Natural killer cell treated with Interleukin-12 subunit alpha and Interleukin-12 subunit beta and Interleukin-15 and Interleukin-18, amount 100 ng/mL, for 72 hours (primary cell): Measurements from ENCODE around the gene TFCP2. TPM values are rescaled to one million over a fixed set of nuclear protein-coding genes. Genes with fewer than 3 reads are reported as not detected.
"Not testable (repeated sequence)": the region's sequence is repeated elsewhere in the genome, so short reads cannot be mapped to it uniquely, and the experiment has no call there.

Experiments used
- ATAC-seq, 2 donors: fragments of 150-1000 bp; cut with Tn5 transposase in 1 of 2; sonication (Bioruptor Pico), chemical (Tn5 transposase) in 1 of 2; 2 replicates each; pipeline ENCODE4 v1.10.0; 2021
- DNase-seq: peaks from one replicate; pipeline ENCODE4 v3.0.0; 2022; ENCODE audit warnings: low spot score
- H3K27ac Mint-ChIP-seq, 2 donors: 1 replicate in 1 of 2; 2 replicates in 1 of 2; pipeline ENCODE4 v1.8.0; 2022; ENCODE audit warnings: mixed read lengths in 2 of 2, mild to moderate bottlenecking in 1 of 2, moderate library complexity in 1 of 2
- H3K27me3 Mint-ChIP-seq, 2 donors: 1 replicate in 1 of 2; 2 replicates in 1 of 2; pipeline ENCODE4 v1.8.0; 2022; ENCODE audit warnings: mixed read lengths in 2 of 2
- H3K36me3 Mint-ChIP-seq: one replicate; pipeline ENCODE4 v1.8.0; 2022; ENCODE audit warnings: mixed read lengths
- H3K4me1 Mint-ChIP-seq, 2 donors: 1 replicate in 1 of 2; 2 replicates in 1 of 2; pipeline ENCODE4 v1.8.0; 2022; ENCODE audit warnings: low read depth in 2 of 2, mixed read lengths in 2 of 2, mild to moderate bottlenecking in 1 of 2
- H3K4me3 Mint-ChIP-seq: one replicate; pipeline ENCODE4 v1.8.0; 2022; ENCODE audit warnings: mixed read lengths
- H3K9me3 Mint-ChIP-seq: 2 replicates; pipeline ENCODE4 v1.8.0; 2022; ENCODE audit warnings: mixed read lengths
- total RNA-seq, 2 donors: library from RNA; stranded (reverse); gene quantifications; one replicate each; pipeline ENCODE4 v1.2.3, GENCODE V29; 2022

The TFCP2 gene
- total RNA-seq, 2 donors from 2014 or later: 33.0 to 46.0 TPM

GRCh38 chr12:51108136-51108535, 64.8 kb downstream of the TFCP2 start:
- no peak for DNase-seq
- no peak for ATAC-seq
- H3K4me3 Mint-ChIP-seq: no peak overlapping the region
- H3K27me3 Mint-ChIP-seq: no peaks in the 10 kb centered on the region
- no peaks in the 10 kb centered on the region for H3K9me3 Mint-ChIP-seq
- peaks cover 10% of the 10 kb centered on the region for H3K36me3 Mint-ChIP-seq
- H3K27ac Mint-ChIP-seq: no peak overlapping the region
- H3K4me1 Mint-ChIP-seq: no peaks in the 10 kb centered on the region

GRCh38 chr12:51103977-51104376, 69.0 kb downstream of the TFCP2 start:
- no peaks in the 10 kb centered on the region for H3K9me3 Mint-ChIP-seq
- H3K27me3 Mint-ChIP-seq: no peaks in the 10 kb centered on the region
- no peaks in the 10 kb centered on the region for H3K4me1 Mint-ChIP-seq
- ATAC-seq (no peak), DNase-seq (no peak)
- peaks cover 14% of the 10 kb centered on the region for H3K36me3 Mint-ChIP-seq
- no peak overlapping the region for H3K27ac Mint-ChIP-seq
- H3K4me3 Mint-ChIP-seq: no peak overlapping the region

DNA sequence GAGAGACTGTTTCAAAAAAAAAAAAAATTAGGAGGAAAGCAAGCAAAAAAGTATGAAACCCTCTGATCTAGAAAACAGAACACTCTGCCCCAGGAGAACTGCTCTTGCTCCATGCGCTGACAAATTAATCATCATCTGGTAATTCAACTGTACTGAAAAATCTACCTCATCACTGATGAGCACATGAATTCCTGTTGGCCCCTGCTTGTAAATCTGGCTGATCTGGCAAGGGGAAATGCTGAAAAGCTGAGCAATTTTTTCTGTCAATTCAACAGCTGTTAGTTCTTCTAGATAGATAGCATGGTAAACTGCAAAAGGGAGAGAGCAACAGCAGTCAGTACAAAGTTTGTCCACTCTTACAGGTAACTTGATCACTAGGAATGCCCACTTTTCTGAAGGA, 74.3 kb downstream of the TFCP2 start:
- no peak overlapping the region for H3K4me3 Mint-ChIP-seq
- DNase-seq (no peak), ATAC-seq (no peak)
- H3K27me3 Mint-ChIP-seq: no peaks in the 10 kb centered on the region
- H3K4me1 Mint-ChIP-seq: no peaks in the 10 kb centered on the region
- H3K9me3 Mint-ChIP-seq: no peaks in the 10 kb centered on the region
- H3K27ac Mint-ChIP-seq: no peak overlapping the region
- peaks cover 22% of the 10 kb centered on the region for H3K36me3 Mint-ChIP-seq

- DNase-seq: no peak
- no peak for ATAC-seq
- H3K9me3 Mint-ChIP-seq: no peaks in the 10 kb centered on the region
- H3K27me3 Mint-ChIP-seq: no peaks in the 10 kb centered on the region
- H3K4me1 Mint-ChIP-seq: peaks cover 0 to 9% of the 10 kb centered on the region in 2 donors
- no peak overlapping the region for H3K27ac Mint-ChIP-seq
- H3K36me3 Mint-ChIP-seq: peaks cover 10% of the 10 kb centered on the region
- H3K4me3 Mint-ChIP-seq: no peak overlapping the region
These were observed 82.2 kb downstream of the TFCP2 start for GRCh38 chr12:51090705-51091229.

DNA sequence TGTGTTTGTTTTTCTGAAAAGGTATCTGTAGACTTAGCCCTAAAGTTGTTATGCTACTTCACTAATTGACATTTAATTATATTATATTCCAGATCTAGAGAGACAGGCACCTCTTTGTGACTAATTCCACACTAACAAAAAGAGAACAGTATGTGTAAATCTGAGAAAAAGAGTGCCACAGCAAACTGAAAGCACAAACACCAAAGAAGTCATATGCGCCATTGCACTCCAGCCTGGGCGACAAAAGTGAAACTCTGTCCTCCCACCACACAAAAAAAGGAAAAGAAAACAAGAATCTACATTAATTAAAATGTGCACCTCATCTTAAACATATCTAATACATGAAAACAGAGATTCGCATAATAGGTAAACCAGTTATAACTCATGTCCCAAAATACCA, 85.1 kb downstream of the TFCP2 start:
- ATAC-seq: no peak
- Mint-ChIP-seq H3K4me3 (peak overlapping the region; percentile 41), H3K36me3 (no peaks in the 10 kb centered on the region), H3K27ac (peak overlapping the region; percentile 24 to 43), H3K4me1 (peaks cover 8 to 12% of the 10 kb centered on the region in 2 donors), H3K9me3 (no peaks in the 10 kb centered on the region), H3K27me3 (no peaks in the 10 kb centered on the region)
- DNase-seq: no peak

DNA sequence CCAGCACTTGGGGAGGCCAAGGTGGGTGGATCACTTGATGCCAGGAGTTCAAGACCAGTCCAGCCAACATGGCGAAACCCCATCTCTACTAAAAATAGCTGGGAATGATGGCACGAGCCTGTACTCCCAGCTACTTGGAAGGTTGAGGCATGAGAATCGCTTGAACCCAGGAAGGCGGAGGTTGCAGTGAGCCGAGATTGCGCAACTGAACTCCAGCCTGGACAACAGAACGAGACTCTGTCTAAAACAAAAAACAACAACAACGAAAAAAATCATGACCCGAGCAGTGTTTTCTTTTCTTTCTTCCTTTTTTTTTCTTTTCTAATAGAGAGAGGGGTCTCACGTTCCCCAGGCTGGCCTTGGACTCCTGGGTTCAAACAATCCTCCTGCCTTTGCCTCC, 86.0 kb downstream of the TFCP2 start:
- H3K4me1 Mint-ChIP-seq: peaks cover 17 to 21% of the 10 kb centered on the region in 2 donors
- H3K4me3 Mint-ChIP-seq: no peak overlapping the region
- no peaks in the 10 kb centered on the region for H3K36me3 Mint-ChIP-seq
- peak overlapping the region in 1 of 2 donors; percentile 43 for H3K27ac Mint-ChIP-seq
- no peaks in the 10 kb centered on the region for H3K9me3 Mint-ChIP-seq
- ATAC-seq: no peak
- H3K27me3 Mint-ChIP-seq: no peaks in the 10 kb centered on the region
- DNase-seq: no peak

DNA sequence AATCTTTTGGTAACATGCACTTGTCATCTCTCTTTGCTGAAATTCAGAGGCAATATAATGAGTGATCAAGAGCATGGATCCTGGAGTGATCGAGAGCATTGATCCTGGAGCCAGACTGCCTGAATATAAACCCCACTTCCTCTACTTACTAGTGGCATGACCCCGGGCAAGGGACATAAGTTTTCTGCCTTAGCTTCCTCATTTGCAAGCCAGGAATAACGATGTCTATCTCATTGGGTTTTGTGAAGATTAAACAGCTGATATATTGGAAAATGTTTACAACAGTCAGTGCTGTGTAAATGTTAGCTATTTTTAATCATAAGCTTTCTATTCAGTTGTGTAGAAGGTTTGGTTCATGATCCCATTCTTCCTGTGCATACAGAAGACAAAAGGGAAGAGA, 87.2 kb downstream of the TFCP2 start:
- no peaks in the 10 kb centered on the region for H3K9me3 Mint-ChIP-seq
- DNase-seq (no peak), ATAC-seq (no peak)
- no peaks in the 10 kb centered on the region for H3K36me3 Mint-ChIP-seq
- H3K27me3 Mint-ChIP-seq: no peaks in the 10 kb centered on the region
- H3K27ac Mint-ChIP-seq: no peak overlapping the region
- peaks cover 22 to 29% of the 10 kb centered on the region in 2 donors for H3K4me1 Mint-ChIP-seq
- no peak overlapping the region for H3K4me3 Mint-ChIP-seq

- ATAC-seq (peak; percentile 100), DNase-seq (peak; percentile 96)
- H3K27ac Mint-ChIP-seq: peak within 1 kb of the TSS; percentile 82 to 98
- H3K4me1 Mint-ChIP-seq: peaks cover 25 to 29% of the 10 kb centered on the region in 2 donors
- H3K36me3 Mint-ChIP-seq: no peaks in the 10 kb centered on the region
- H3K27me3 Mint-ChIP-seq: no peaks in the 10 kb centered on the region
- no peaks in the 10 kb centered on the region for H3K9me3 Mint-ChIP-seq
- H3K4me3 Mint-ChIP-seq: peak within 1 kb of the TSS; percentile 99
These were observed 89.7 kb downstream of the TFCP2 start, which contains the start of gene CSRNP2 for GRCh38 chr12:51083126-51083833. TSS of gene CSRNP2 (minus strand) at chr12:51083596. CDS start at chr12:51076561, 7,035 bp downstream.

DNA sequence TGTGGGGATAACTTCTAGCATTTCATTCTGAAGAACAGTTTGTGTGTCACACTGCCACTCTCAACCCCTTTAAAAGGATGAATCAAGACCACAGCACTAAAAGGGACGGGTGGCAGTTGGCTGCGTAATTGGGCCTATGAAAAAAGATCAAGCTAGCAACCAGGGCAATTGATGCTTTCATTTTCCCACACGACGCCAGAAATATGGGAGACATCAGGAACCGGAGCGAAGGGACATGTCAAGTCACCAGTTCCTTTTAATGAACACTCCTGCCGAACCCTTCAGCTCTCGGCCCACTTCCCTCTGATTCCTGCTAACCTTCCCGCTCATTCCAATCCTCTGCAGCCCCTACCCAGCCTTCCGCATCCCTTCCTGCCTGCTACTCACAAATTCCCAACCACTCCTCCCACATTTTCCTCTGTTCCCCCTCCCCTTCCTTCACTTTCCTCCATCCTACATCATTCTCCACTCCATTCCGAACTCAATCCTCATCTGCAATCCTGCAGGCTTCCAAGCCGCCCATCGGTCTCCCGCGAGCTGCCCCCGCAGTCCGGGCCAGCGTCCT, 90.3 kb downstream of the TFCP2 start:
- H3K27me3 Mint-ChIP-seq: no peaks in the 10 kb centered on the region
- no peaks in the 10 kb centered on the region for H3K36me3 Mint-ChIP-seq
- ATAC-seq (no peak), DNase-seq (no peak)
- H3K27ac Mint-ChIP-seq: peak overlapping the region; percentile 82 to 98
- no peaks in the 10 kb centered on the region for H3K9me3 Mint-ChIP-seq
- peak overlapping the region; percentile 99 for H3K4me3 Mint-ChIP-seq
- H3K4me1 Mint-ChIP-seq: peaks cover 24 to 31% of the 10 kb centered on the region in 2 donors

DNA sequence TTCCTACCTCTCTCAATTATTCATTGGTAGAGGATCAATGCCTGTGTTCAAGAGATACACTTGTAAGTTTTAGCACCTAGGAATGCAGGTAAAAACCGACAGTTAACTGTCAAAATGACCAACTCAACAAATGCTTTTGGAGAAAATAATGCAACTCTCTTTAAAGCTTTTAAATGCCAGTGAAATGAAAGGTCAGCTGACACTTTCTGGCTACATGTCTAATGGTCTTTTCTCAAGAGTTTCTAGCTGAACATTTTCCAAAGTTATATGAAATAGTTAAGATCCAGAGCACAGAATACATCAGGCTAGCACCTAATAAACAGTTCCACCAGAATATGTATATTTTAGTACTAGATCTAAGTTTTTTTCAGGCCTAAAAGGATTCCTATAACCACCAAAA, 91.5 kb downstream of the TFCP2 start:
- H3K36me3 Mint-ChIP-seq: no peaks in the 10 kb centered on the region
- H3K4me3 Mint-ChIP-seq: peak overlapping the region; percentile 99
- no peak for DNase-seq
- no peak for ATAC-seq
- peak overlapping the region in 1 of 2 donors; percentile 98 for H3K27ac Mint-ChIP-seq
- H3K4me1 Mint-ChIP-seq: peaks cover 24 to 35% of the 10 kb centered on the region in 2 donors
- H3K9me3 Mint-ChIP-seq: no peaks in the 10 kb centered on the region
- no peaks in the 10 kb centered on the region for H3K27me3 Mint-ChIP-seq

DNA sequence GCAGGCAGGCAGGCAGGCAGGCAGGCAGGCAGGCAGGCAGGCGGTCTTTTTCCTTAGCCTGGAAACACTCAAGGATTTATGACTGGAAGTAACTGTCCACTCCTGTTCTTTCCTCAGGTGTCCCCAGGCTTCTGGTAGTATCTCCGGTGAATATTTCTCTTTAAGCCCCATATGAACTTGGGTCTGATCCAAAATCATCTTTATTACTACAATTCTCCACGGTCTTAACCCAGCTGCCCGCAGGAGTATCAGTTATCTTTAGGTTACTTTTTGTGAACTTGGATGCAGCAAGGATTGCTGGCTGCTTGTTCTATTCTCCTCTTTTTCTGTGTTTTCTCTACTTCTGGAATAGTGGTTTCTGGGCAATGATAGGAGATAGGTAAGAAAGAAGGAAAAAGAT, 92.8 kb downstream of the TFCP2 start:
- no peaks in the 10 kb centered on the region for H3K27me3 Mint-ChIP-seq
- no peak overlapping the region for H3K4me3 Mint-ChIP-seq
- no peaks in the 10 kb centered on the region for H3K9me3 Mint-ChIP-seq
- ATAC-seq (no peak), DNase-seq (no peak)
- no peak overlapping the region for H3K27ac Mint-ChIP-seq
- no peaks in the 10 kb centered on the region for H3K36me3 Mint-ChIP-seq
- peaks cover 31 to 40% of the 10 kb centered on the region in 2 donors for H3K4me1 Mint-ChIP-seq

DNA sequence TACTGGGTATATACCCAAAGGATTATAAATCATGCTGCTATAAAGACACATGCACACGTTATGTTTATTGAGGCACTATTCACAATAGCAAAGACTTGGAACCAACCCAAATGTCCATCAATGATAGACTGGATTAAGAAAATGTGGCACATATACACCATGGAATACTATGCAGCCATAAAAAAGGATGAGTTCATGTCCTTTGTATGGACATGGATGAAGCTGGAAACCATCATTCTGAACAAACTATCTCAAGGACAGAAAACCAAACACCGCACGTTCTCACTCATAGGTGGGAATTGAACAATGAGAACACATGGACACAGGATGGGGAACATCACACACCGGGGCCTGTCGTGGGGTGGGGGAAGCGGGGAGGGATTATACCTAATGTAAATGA, 94.1 kb downstream of the TFCP2 start:
- H3K36me3 Mint-ChIP-seq, ATAC-seq, DNase-seq, H3K27me3 Mint-ChIP-seq, H3K27ac Mint-ChIP-seq, H3K4me3 Mint-ChIP-seq, H3K9me3 Mint-ChIP-seq: not testable (repeated sequence)
- H3K4me1 Mint-ChIP-seq: peaks cover 31 to 36% of the 10 kb centered on the region in 2 donors

DNA sequence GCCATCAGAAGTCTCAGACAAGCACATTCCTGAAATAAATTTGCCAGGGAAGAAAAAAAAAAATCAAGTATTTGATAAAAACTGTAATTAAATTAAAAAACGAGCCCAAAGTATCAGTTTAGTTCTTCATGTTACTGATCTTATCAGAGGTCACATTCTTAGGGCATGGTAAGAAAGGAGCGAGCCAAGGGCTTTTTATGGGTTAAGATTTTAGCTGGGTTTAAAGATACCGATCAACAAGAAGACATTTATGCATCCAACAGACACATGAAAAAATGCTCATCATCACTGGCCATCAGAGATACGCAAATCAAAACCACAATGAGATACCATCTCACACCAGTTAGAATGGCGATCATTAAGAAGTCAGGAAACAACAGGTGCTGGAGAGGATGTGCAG, 94.6 kb downstream of the TFCP2 start:
- H3K4me3 Mint-ChIP-seq, ATAC-seq, H3K27ac Mint-ChIP-seq, H3K36me3 Mint-ChIP-seq, H3K27me3 Mint-ChIP-seq, H3K9me3 Mint-ChIP-seq, DNase-seq: not testable (repeated sequence)
- peaks cover 31 to 36% of the 10 kb centered on the region in 2 donors for H3K4me1 Mint-ChIP-seq

GRCh38 chr12:51077930-51078329, 95.0 kb downstream of the TFCP2 start:
- Mint-ChIP-seq H3K27ac (no peak overlapping the region), H3K4me3 (no peak overlapping the region), H3K9me3 (no peaks in the 10 kb centered on the region), H3K4me1 (peaks cover 29 to 34% of the 10 kb centered on the region in 2 donors), H3K36me3 (no peaks in the 10 kb centered on the region), H3K27me3 (no peaks in the 10 kb centered on the region)
- DNase-seq (no peak), ATAC-seq (no peak)
